Gastroesophageal sphincter (tissue), 4 donors: ENCODE data around the gene C17orf107. TPM values are rescaled to one million over a fixed set of nuclear protein-coding genes. Genes with fewer than 3 reads are reported as not detected.

Source experiments
- ATAC-seq: fragments of 150-250 bp; one replicate; pipeline ENCODE4 v1.9.1; 2016; ENCODE audit warnings: mild to moderate bottlenecking, moderate library complexity
- H3K27ac ChIP-seq, 4 donors: fragments of 200-600 bp; sonication (generic) in 3 of 4; 1 replicate in 3 of 4; 2 replicates in 1 of 4; pipeline ENCODE4 v1.5.1; 2016 to 2019
- H3K27me3 ChIP-seq: fragments of 200-600 bp; sonication (generic); one replicate; pipeline ENCODE4 v1.5.1; 2019
- H3K36me3 ChIP-seq, 2 donors: fragments of 200-600 bp; sonication (generic); one replicate each; pipeline ENCODE4 v1.5.1; 2019; ENCODE audit warnings: control low read depth in 1 of 2
- H3K4me1 ChIP-seq, 3 donors: fragments of 200-600 bp; sonication (generic); 1 replicate in 2 of 3; 2 replicates in 1 of 3; pipeline ENCODE4 v1.5.1; 2016 to 2019; ENCODE audit warnings: control low read depth in 2 of 3
- H3K4me3 ChIP-seq, 2 donors: fragments of 200-600 bp; sonication (generic); one replicate each; pipeline ENCODE4 v1.5.1; 2019; ENCODE audit warnings: mild to moderate bottlenecking in 1 of 2, moderate library complexity in 1 of 2
- H3K9me3 ChIP-seq, 3 donors: fragments of 200-600 bp; sonication (generic); one replicate each; pipeline ENCODE4 v1.5.1; 2017 to 2019; ENCODE audit warnings: control low read depth in 2 of 3
- CTCF ChIP-seq, 4 experiments: fragments of 200-600 bp in 2 of 4; fragments of 450-650 bp in 2 of 4; sonication (generic) in 1 of 4; IDR thresholded peaks; one replicate each; pipeline ENCODE4 v1.5.1; 2017 to 2019; ENCODE audit warnings: antibody characterized with exemption in 4 of 4, mild to moderate bottlenecking in 2 of 4, moderate library complexity in 2 of 4
- EP300 ChIP-seq: sonication (generic); formaldehyde crosslinking; IDR thresholded peaks from one replicate; pipeline ENCODE4 v1.6.1; 2017; ENCODE audit warnings: antibody characterized with exemption, mild to moderate bottlenecking
- POLR2A ChIP-seq, 2 donors: fragments of 450-650 bp; IDR thresholded peaks; one replicate each; pipeline ENCODE4 v1.6.1; 2017; ENCODE audit warnings: antibody characterized with exemption in 2 of 2, mild to moderate bottlenecking in 2 of 2, moderate library complexity in 1 of 2
- POLR2AphosphoS5 ChIP-seq: sonication (generic); formaldehyde crosslinking; IDR thresholded peaks from one replicate; pipeline ENCODE4 v1.6.1; 2017; ENCODE audit warnings: antibody characterized with exemption
- WGBS, 2 donors: methylation state at CpG; one replicate each; pipeline ENCODE4 v1.1.5; 2018; ENCODE audit warnings: low coverage in 1 of 2; 5-methylcytosine and 5-hydroxymethylcytosine counted together
- total RNA-seq, 4 donors: library from RNA; depleted of rRNA; stranded (reverse); fragments of >200 nt; gene quantifications; one replicate each; pipeline ENCODE4 v1.1.0, GENCODE V29; 2016

Gene C17orf107
- total RNA-seq, 4 donors from 2014 or later, result 0.30 to 0.81 (median 0.68) TPM

DNA sequence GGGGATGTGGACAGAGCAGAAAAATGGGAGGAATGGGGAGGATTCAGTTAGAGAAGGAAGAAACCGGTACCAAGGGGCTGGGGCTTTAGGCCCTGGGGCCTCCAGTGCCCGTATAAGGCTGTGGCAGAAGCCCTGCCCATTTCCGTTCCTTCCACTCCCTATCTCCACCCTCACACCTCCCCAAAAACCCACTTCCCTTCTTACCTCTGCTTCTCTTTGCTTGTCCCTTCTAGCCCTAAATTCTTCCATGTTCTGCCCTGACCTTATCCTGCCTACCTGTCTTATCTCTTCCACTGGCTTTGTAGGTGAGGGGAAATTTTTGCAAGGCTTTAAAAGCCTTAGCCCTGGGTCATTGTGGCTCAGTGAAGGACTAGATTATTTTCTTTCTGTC lies 44.8 kb downstream of the C17orf107 start:
- Histone ChIP-seq H3K4me1 (peaks cover 0 to 74% (median 35%) of the 10 kb centered on the region in 3 donors), H3K36me3 (peaks cover 0 to 51% of the 10 kb centered on the region in 2 donors)
- WGBS, 2 donors, result 24 to 31% methylated on average over 3 of the region's 3 CpGs

DNA sequence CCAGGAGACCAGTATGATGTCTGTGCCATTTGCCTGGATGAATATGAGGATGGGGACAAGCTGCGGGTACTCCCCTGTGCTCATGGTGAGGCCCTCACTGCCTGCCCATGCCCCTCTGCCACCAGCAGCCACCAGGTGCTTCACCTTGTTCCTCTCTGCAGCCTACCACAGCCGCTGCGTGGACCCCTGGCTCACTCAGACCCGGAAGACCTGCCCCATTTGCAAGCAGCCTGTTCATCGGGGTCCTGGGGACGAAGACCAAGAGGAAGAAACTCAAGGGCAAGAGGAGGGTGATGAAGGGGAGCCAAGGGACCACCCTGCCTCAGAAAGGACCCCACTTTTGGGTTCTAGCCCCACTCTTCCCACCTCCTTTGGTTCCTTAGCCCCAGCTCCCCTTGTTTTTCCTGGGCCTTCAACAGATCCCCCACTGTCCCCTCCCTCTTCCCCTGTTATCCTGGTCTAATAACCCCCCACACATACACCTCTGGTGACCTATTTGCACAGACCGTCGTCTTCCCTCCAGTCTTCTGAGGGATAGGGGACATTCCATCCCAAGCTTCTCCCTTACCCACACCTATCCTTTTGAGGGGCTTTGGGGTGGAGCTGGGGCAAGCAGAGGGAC lies 45.3 kb downstream of the C17orf107 start:
- no peak overlapping the region for H3K4me3 ChIP-seq
- peaks cover 0 to 75% (median 33%) of the 10 kb centered on the region in 3 donors for H3K4me1 ChIP-seq
- TF ChIP-seq POLR2AphosphoS5 (no peak), POLR2A (IDR thresholded peaks at IDR 0.05) (no peak), EP300 (no peak), CTCF (IDR thresholded peaks at IDR 0.05) (no peak)
- 18 to 43% methylated on average over 2 to 5 of the region's 8 CpGs for WGBS, 2 donors
- no peaks in the 10 kb centered on the region for H3K27me3 ChIP-seq
- no peaks in the 10 kb centered on the region for H3K9me3 ChIP-seq
- ATAC-seq, result no peak
- H3K36me3 ChIP-seq, result peaks cover 0 to 51% of the 10 kb centered on the region in 2 donors
- peak overlapping the region; percentile 63 to 98 (median 97) for H3K27ac ChIP-seq

More for the DNA sequence above, 44.8 kb downstream of the C17orf107 start:
- TF ChIP-seq POLR2AphosphoS5 (no peak), CTCF (IDR thresholded peaks at IDR 0.05) (no peak), POLR2A (IDR thresholded peaks at IDR 0.05) (no peak), EP300 (no peak)
- no peaks in the 10 kb centered on the region for H3K9me3 ChIP-seq
- H3K27ac ChIP-seq, result peak overlapping the region in 3 of 4 donors; percentile 96 to 98 (median 98)
- no peaks in the 10 kb centered on the region for H3K27me3 ChIP-seq
- no peak overlapping the region for H3K4me3 ChIP-seq
- no peak for ATAC-seq

GRCh38 chr17:4945176-4945943 lies 46.0 kb downstream of the C17orf107 start:
- Histone ChIP-seq H3K27me3 (no peaks in the 10 kb centered on the region), H3K4me1 (peaks cover 0 to 82% (median 36%) of the 10 kb centered on the region in 3 donors), H3K36me3 (peaks cover 0 to 51% of the 10 kb centered on the region in 2 donors), H3K27ac (peak overlapping the region; percentile 63 to 98 (median 97)), H3K9me3 (no peaks in the 10 kb centered on the region), H3K4me3 (peak overlapping the region in 1 of 2 donors; percentile 100)
- WGBS, 2 donors, result 9 to 33% methylated on average over 4 to 5 of the region's 7 CpGs
- TF ChIP-seq POLR2AphosphoS5 (peak; percentile 80), EP300 (no peak), POLR2A (IDR thresholded peaks at IDR 0.05) (no peak)
- peak; percentile 37 for ATAC-seq

- H3K27me3 ChIP-seq, result no peaks in the 10 kb centered on the region
- peaks cover 0 to 51% of the 10 kb centered on the region in 2 donors for H3K36me3 ChIP-seq
- ATAC-seq, result no peak
- no peaks in the 10 kb centered on the region for H3K9me3 ChIP-seq
- TF ChIP-seq EP300 (no peak), CTCF (IDR thresholded peaks at IDR 0.05) (no peak), POLR2A (IDR thresholded peaks at IDR 0.05) (no peak), POLR2AphosphoS5 (no peak)
- WGBS, 2 donors, result 22 to 37% methylated on average over 2 to 4 of the region's 4 CpGs
- H3K27ac ChIP-seq, result peak overlapping the region; percentile 10 to 98 (median 97)
- H3K4me3 ChIP-seq, result peak overlapping the region in 1 of 2 donors; percentile 100
- peaks cover 0 to 83% (median 41%) of the 10 kb centered on the region in 3 donors for H3K4me1 ChIP-seq
Measured at GRCh38 chr17:4945944-4946280, 46.6 kb downstream of the C17orf107 start.

GRCh38 chr17:4946312-4946976 lies 47.1 kb downstream of the C17orf107 start:
- Histone ChIP-seq H3K4me1 (peaks cover 0 to 83% (median 40%) of the 10 kb centered on the region in 3 donors), H3K27me3 (no peaks in the 10 kb centered on the region), H3K4me3 (peak overlapping the region; percentile 59 to 100), H3K9me3 (no peaks in the 10 kb centered on the region), H3K27ac (peak overlapping the region; percentile 73 to 98 (median 97)), H3K36me3 (peaks cover 0 to 51% of the 10 kb centered on the region in 2 donors)
- no peak for ATAC-seq
- TF ChIP-seq POLR2AphosphoS5 (no peak), POLR2A (IDR thresholded peaks at IDR 0.05) (no peak), EP300 (no peak), CTCF (IDR thresholded peaks at IDR 0.05) (no peak)
- 23 to 25% methylated on average over 12 to 13 of the region's 16 CpGs for WGBS, 2 donors
